CD4-positive, alpha-beta T cell treated with Interleukin-10 for 1 hour (primary cell): ENCODE results near the gene IFT122.

Experiments used
- DNase-seq: peaks from one replicate; pipeline ENCODE4 v3.0.0-alpha.2; 2020

Gene IFT122

DNA sequence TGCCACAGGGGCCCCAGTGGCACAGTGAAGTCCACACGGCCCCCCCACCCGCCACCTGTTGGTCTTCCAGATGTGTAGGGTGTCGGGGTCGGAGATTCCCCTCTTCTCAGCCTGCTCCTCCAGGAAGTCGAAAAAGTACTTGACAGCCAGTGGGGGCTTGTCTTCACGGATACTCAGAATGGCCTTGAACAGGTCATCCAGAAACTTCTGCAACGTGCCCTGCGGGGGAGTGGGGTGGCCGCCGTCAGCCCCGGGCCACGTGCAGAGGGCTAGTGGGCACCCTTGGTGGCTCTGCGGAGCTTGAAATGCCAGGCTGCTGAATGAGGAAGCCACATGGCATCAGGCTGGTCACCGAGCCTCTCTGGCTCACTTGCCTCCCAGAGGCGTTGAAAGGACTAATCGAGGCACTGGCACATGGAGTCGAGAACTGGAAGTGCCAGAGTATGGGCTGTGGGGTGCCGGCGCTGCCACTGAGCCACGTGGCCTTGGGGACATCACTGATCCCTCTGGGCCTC is 119.6 kb downstream of the IFT122 start:
- DNase-seq = no peak

- no peak for DNase-seq
Observed at GRCh38 chr3:129560269-129560787, 120.3 kb downstream of the IFT122 start.

- DNase-seq = no peak
Observed at GRCh38 chr3:129560911-129561594, 121.0 kb downstream of the IFT122 start.

DNA sequence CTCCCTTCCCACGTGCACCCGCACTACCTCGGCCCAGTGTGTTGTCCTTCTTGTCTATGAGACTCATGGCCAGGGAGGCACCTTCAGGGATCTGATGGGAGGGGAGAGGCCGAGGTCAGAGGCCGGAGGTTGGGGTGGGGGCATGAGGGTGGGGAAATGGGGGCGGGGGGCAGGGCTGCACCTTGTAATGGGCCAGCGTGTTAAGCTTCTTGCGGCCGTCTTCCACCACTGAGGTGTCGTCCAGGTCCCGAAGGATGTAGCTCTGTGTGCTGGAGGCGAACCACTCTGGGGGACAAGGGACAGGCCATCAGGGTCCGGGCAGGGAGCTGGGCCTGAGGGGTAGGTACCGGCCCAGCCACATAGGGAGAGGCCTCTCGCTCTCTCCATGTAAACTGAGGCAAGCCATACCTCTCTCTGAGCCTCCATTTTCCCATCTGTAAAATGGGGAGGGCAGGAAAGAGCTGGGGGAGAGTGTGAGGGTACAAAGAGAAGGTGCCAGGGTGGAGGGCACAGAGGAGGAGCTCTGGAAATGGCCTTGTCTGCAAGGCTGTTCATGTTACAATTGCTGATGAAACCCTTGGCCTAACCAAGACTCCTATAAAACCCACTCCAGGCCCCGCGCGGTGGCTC is 121.7 kb downstream of the IFT122 start:
- DNase-seq = no peak

DNA sequence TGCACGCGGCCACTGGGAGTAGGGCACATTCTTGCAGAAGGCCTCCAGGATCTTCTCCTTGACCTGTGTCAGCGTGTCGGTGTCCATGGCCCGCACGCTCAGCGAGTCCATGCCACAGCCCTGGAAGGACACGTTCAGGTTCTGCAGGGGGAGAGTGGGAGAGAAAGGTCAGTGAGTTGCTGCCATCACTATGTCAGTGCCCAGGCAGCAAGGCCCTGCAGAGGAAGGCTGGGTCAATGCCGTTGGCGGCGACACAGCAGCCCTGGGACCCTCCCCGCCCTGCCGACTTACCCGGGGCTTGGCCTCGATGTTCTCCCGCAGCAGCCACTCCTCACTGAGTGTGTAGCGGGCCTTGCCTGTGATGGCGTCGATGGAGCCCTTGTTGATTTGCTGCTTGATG is 122.8 kb downstream of the IFT122 start:
- DNase-seq = no peak

DNA sequence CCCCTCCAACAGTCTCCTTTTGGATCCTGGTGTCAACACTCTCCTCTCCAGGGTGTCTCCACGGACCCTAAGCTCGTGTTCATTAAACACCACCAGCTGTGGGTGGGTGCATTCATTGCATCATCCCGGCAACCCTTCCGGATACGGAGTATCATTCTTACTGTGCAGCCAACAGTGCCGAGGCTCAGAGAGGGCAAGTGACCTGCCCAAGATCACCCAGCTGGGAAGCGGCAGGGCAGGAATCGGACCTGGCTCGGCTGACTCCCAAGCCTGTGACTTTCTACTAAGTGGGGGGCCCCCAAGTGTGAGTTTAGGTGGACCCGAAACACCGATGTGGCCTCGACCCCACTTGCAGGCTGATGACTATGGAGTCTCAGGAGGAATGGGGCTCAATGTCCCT is 123.3 kb downstream of the IFT122 start:
- no peak for DNase-seq

- no peak for DNase-seq
Observed at GRCh38 chr3:129563850-129564535, 124.0 kb downstream of the IFT122 start.

- DNase-seq = no peak
Observed at GRCh38 chr3:129564981-129565644, 125.1 kb downstream of the IFT122 start.

- no peak for DNase-seq
Observed at GRCh38 chr3:129565902-129566301, 125.9 kb downstream of the IFT122 start.

DNA sequence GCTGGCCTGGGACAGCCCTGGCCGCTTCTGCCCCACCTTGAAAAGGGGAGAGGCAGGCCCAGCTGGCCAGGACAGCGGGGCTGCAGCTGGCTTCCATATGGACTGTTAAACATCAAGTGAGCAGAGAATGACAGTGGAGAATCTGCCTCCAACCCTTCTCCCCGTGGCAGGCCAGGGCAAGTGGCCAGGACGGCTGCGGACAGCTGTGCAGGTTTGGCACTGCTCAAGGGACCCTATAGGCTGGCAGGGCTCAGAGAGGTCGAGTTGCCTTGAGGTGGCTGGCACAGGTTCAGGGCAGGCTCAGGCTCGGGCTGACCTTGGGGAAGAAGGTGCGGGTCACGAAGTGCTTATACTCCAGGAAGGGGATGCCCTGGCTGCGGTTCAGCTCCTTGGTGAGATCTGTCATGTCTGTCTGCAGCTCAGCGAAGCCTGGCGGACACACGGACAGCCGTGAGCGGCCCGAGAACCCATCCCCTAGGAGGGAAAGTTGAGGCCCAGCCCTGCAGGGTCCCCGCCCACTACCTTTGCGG is 127.2 kb downstream of the IFT122 start:
- no peak for DNase-seq

- no peak for DNase-seq
Observed at GRCh38 chr3:129567939-129568338, 127.9 kb downstream of the IFT122 start.

- DNase-seq = no peak
Observed at GRCh38 chr3:129569856-129570255, 129.8 kb downstream of the IFT122 start.
